Hematopoietic multipotent progenitor cell treated with erythropoietin and hydrocortisone succinate and interleukin-3 and kit ligand, for 17 days (in vitro differentiated cells): ENCODE measurements around the gene ALDH3A1.
A peak's percentile ranks its signal among the peaks of the same experiment; 100 is the strongest.

Experiments used
- DNase-seq: peaks from one replicate; pipeline ENCODE4 v3.0.0-alpha.2; 2015; ENCODE audit warnings: low spot score

Gene ALDH3A1

GRCh38 chr17:19759568-19760549, 11.8 kb upstream of the ALDH3A1 start:
- DNase-seq = no peak

DNA sequence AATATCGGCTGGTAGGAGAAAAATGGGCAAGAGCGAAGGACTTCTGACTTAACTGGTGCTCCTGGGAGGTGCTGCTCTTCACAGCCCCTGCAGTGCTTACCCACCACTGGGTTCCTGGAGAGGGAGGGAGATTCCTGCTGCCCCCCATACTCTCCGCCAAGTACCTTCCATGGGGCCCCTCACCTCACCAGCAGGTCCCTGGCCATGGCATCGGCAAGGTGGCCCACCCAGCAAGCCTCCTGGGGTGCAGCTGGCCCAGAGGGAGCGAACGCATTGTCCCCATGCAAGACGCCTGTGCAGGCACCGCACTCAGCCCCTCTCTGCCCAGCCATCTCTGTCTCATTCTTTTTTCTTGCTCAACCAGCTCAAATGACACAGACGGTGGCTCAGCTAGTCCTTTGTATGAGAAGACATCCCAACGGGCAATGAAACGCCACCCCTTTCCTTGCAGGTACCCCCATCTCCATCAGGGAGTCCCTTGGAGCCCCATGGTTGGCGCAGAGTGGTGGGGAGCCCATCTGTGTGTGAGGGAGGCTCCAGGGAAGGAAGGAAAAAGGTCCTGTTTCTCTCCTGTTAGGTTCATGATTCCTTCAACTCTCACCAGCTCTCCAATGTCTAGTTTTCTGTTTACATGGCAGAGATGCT, 9.6 kb upstream of the ALDH3A1 start:
- no peak for DNase-seq

GRCh38 chr17:19756546-19756945, 8.4 kb upstream of the ALDH3A1 start:
- DNase-seq = no peak

- DNase-seq = no peak
Measured at GRCh38 chr17:19755821-19756510, 7.9 kb upstream of the ALDH3A1 start.

- no peak for DNase-seq
Measured at GRCh38 chr17:19755392-19755791, 7.3 kb upstream of the ALDH3A1 start.

DNA sequence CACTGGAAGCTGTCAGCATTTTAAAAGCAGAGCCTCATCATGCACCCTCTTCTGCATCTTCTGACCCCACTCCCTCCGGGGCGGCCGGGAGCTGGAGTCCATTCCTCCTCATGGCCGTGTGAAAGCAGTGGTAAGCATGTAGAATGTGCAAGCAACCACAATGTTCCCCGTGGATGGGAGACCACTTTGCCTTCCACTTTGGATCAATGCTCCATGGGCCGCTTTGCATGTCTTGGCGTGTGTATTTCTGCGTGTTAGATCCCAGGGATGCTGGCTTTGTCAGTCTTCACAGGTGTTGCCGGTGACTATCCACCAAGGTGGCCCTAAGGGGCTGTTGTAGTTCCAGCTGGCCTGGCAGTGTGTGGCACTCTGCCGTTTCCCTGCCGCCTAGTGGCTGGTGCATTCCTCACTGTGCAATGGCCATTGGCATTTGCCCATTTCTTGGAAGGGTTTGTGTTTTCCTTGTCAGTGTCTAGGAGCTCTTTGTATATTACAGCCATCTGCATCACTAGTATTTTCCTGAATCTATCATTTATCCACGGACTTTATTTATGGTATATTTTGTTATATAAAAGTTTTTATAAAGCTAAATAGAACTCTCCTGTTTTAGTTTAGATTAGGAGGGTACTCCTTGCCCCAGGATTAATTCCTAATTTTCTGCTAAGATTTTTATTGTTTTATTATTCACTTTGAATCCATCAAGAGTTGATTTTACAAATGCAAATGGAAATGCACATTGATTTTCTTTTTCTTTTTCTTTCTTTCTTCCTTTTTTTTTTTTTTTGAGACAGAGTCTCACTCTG, 5.8 kb upstream of the ALDH3A1 start:
- peak; percentile 17 for DNase-seq

GRCh38 chr17:19753051-19753509, 5.0 kb upstream of the ALDH3A1 start:
- DNase-seq = peak; percentile 69

GRCh38 chr17:19752216-19753050, 4.3 kb upstream of the ALDH3A1 start:
- DNase-seq = no peak

GRCh38 chr17:19750835-19751234, 2.7 kb upstream of the ALDH3A1 start:
- DNase-seq = no peak

DNA sequence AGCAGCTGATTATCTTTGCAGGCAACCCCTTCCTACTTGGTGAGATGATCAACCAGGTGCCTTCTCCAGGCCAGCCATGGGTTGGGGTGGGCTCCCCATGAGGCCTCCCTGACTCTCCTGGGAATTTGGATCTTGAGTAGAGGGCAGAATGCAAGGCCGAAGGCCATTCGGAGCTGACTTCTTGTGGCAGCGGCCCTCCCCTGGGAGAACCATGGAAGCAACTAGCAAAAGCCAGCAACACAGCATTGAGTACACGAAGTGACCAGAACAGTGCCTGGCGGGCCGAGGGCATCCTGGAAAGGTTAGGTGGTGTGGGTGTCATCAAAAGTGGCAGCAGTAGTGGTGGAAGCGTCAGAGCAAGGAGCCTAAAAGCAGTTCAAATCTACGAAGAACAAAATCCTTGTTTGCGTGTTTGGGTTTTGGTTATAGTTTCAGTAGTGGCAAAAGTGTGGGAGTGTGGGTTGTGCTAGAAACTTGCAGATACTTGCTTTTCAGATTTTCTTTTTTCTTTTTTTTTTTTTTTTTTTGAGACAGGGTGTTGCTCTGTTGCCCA, 2.0 kb upstream of the ALDH3A1 start:
- no peak for DNase-seq

GRCh38 chr17:19748807-19749193, 702 bp upstream of the ALDH3A1 start:
- no peak for DNase-seq

- DNase-seq = no peak
Measured at GRCh38 chr17:19747159-19747719, 859 bp downstream of the ALDH3A1 start.

GRCh38 chr17:19746517-19746916, 1.6 kb downstream of the ALDH3A1 start:
- DNase-seq = no peak

GRCh38 chr17:19744922-19745757, 3.0 kb downstream of the ALDH3A1 start:
- peak; percentile 50 for DNase-seq

DNA sequence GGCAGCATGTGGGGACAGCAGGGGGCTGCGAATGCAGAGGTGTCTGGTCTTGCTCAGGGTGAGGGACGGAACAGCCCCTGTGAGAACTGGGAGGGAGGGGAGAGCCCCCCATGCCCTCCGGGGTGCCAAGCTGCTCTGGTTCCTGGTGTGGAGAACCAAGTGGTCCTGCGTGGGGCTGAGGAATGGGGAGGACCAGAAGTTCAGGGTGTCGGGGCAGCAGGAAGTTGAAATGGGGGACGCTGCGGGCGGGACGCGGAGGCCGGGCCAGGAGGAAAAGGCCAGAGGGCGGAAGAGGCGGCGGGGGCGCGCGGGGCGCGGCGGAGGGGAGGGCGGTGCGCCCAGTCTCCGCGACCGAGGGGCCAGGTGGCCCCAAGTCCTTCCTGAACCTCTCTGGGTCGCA, 3.6 kb downstream of the ALDH3A1 start:
- DNase-seq = no peak

DNA sequence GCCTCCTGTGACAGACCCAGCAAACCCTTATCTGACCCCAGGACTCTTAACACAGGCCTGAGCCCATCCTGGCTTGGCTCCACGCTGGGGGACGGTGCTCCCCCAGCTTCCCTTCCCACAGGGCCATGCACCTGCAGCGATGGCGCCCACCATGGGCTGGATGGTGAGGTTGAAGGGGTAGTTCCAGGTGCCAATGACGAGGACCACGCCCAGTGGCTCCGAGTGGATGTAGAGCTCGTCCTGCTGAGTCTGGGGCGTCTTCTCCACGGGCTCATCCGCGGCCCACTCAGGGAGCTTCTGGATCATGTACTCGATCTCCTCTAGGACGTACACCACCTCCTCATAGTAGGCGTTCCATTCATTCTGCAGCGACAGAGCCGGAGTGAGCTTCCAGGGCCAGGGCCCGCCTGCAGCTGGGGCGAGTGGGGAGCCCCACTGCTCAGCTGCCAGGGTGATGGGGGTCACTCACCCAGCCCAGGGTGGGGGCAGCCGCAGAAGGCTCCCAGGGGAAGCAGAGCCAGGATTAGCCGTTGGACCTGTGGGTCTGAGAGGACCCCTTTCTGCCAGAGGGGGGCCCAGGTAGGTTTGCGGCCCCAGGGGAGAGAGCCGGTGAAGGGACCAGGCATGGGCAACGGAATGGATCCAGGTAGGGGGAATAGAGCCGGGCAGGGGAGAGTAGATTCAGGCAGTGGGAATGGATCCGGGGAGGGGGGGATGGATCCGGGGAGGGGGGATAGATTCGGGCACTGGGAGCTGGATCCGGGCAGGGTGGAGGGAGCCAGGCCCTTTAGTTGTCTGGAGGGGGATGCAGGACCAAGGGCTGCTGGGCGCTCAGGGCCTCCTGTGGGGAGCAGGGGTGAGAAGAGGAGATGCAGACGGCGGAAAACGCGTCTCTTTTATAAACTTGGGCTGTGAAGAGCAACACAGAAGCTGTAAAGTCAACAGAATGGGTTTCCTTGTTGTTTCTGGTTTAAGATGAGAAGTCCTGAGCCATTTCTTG, 4.7 kb downstream of the ALDH3A1 start:
- DNase-seq = no peak

DNA sequence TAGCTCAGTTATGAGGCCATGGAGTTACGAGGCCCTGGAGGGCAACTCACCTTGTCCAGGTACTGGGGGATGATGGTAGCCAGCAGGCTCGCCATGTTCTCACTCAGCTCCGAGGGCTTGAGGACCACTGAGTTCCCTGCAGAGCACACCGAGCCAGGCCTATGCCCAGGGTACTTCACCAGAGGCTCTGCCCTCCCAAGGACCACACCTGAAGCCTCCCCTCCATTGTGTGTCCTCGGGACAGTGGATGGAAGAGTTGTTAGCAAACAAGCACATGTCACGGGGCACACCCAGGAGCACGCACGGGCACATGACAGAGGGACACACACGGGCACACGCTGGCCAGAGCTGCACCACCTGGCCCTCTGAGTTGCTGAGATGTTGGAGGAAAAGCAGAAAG, 5.6 kb downstream of the ALDH3A1 start:
- no peak for DNase-seq
